Neural cell (in vitro differentiated cells): ENCODE data around the gene OR2AT4. TPM values are rescaled to one million over a fixed set of nuclear protein-coding genes. Genes with fewer than 3 reads are reported as not detected.

Source experiments
- H2AFZ ChIP-seq: fragments of 200-600, 300-800 bp; sonication (generic), shearing (Covaris generic); 2 replicates; pipeline ENCODE4 v1.6.0; 2014; ENCODE audit warnings: low read depth, mild to moderate bottlenecking, antibody characterized with exemption, low read length, moderate library complexity
- H3F3A ChIP-seq: fragments of 200-600 bp; shearing (Covaris generic); 2 replicates; pipeline ENCODE4 v1.6.1; 2016; ENCODE audit warnings: mild to moderate bottlenecking, moderate library complexity, mixed read lengths, antibody characterized with exemption, low read length; ENCODE audit not compliant: insufficient read depth, poor library complexity, severe bottlenecking
- H3K27ac ChIP-seq: fragments of 200-600, 300-800 bp; sonication (generic), shearing (Covaris generic); 2 replicates; pipeline ENCODE4 v1.5.1; 2014; ENCODE audit warnings: mild to moderate bottlenecking, low read length, moderate library complexity
- H3K27me3 ChIP-seq: fragments of 300-800, 200-600 bp; sonication (generic), shearing (Covaris generic); 2 replicates; pipeline ENCODE4 v1.6.0; 2014; ENCODE audit warnings: mild to moderate bottlenecking, low read depth, low read length, moderate library complexity; ENCODE audit not compliant: insufficient read depth
- H3K36me3 ChIP-seq: fragments of 300-800, 200-600 bp; sonication (generic), shearing (Covaris generic); 2 replicates; pipeline ENCODE4 v1.5.1; 2014; ENCODE audit warnings: mild to moderate bottlenecking, antibody characterized with exemption, low read length, moderate library complexity; ENCODE audit not compliant: insufficient read depth
- H3K4me2 ChIP-seq: fragments of 300-800, 200-600 bp; sonication (generic), shearing (Covaris generic); 2 replicates; pipeline ENCODE4 v1.6.0; 2014; ENCODE audit warnings: mild to moderate bottlenecking, low read length
- H3K4me3 ChIP-seq: fragments of 300-800, 200-600 bp; sonication (generic), shearing (Covaris generic); 2 replicates; pipeline ENCODE4 v1.5.1; 2014; ENCODE audit warnings: mild to moderate bottlenecking, low read length, moderate library complexity
- H3K79me2 ChIP-seq: fragments of 200-600 bp; shearing (Covaris generic); replicated peaks from 2 replicates; pipeline ENCODE4 v1.6.0; 2014; ENCODE audit warnings: mild to moderate bottlenecking, low read length, moderate library complexity; ENCODE audit not compliant: insufficient read depth
- H3K9ac ChIP-seq: fragments of 300-800, 200-600 bp; sonication (generic), shearing (Covaris generic); 2 replicates; pipeline ENCODE4 v1.6.1; 2016; ENCODE audit warnings: mild to moderate bottlenecking, low read length, mixed read lengths
- H3K9me2 ChIP-seq: fragments of 200-600 bp; shearing (Covaris generic); 2 replicates; pipeline ENCODE4 v1.6.1; 2016; ENCODE audit warnings: mild to moderate bottlenecking, low read length, mixed read lengths; ENCODE audit not compliant: insufficient read depth
- H3K9me3 ChIP-seq: fragments of 200-600, 300-800 bp; sonication (generic), shearing (Covaris generic); 2 replicates; pipeline ENCODE4 v1.6.1; 2016; ENCODE audit warnings: mild to moderate bottlenecking, mixed run types, low read length, moderate library complexity, mixed read lengths
- H4K20me1 ChIP-seq: fragments of 200-600 bp; shearing (Covaris generic); 2 replicates; pipeline ENCODE4 v1.6.1; 2016; ENCODE audit warnings: mild to moderate bottlenecking, mixed run types; ENCODE audit not compliant: insufficient read depth
- CTCF ChIP-seq: fragments of 450-650 bp; IDR thresholded peaks from 2 replicates; pipeline ENCODE4 v1.5.1; 2014; ENCODE audit warnings: antibody characterized with exemption, mild to moderate bottlenecking, moderate library complexity; ENCODE audit not compliant: poor library complexity, severe bottlenecking
- EP300 ChIP-seq: fragments of 450-650 bp; conservative IDR thresholded peaks from 2 replicates; pipeline ENCODE4 v1.6.1; 2014; ENCODE audit warnings: antibody characterized with exemption, mild to moderate bottlenecking, moderate library complexity; ENCODE audit not compliant: poor library complexity, severe bottlenecking
- EZH2 ChIP-seq: fragments of 200-600, 300-800 bp; shearing (Covaris generic), sonication (generic); IDR thresholded peaks from 2 replicates; pipeline ENCODE4 v1.6.1; 2014; ENCODE audit warnings: antibody characterized with exemption, low read length, borderline replicate concordance, mild to moderate bottlenecking; ENCODE audit not compliant: insufficient read depth, poor library complexity, severe bottlenecking
- MXI1 ChIP-seq: fragments of 450-650 bp; conservative IDR thresholded peaks from 2 replicates; pipeline ENCODE4 v1.6.1; 2014; ENCODE audit warnings: antibody characterized with exemption, mild to moderate bottlenecking; ENCODE audit not compliant: poor library complexity, severe bottlenecking
- POLR2AphosphoS5 ChIP-seq: IDR thresholded peaks from 2 replicates; pipeline ENCODE4 v1.6.1; 2012
- RAD21 ChIP-seq: fragments of 450-650 bp; conservative IDR thresholded peaks from 2 replicates; pipeline ENCODE4 v1.6.1; 2014; ENCODE audit warnings: antibody characterized with exemption, mild to moderate bottlenecking, moderate library complexity
- REST ChIP-seq: IDR thresholded peaks from 2 replicates; pipeline ENCODE4 v1.6.1; 2012; ENCODE audit warnings: borderline replicate concordance
- SMC3 ChIP-seq: fragments of 450-650 bp; conservative IDR thresholded peaks from 2 replicates; pipeline ENCODE4 v1.6.1; 2014; ENCODE audit warnings: antibody characterized with exemption, mild to moderate bottlenecking, moderate library complexity; ENCODE audit not compliant: poor library complexity
- TAF1 ChIP-seq: IDR thresholded peaks from 2 replicates; pipeline ENCODE4 v1.6.1; 2012; ENCODE audit warnings: low read depth
- polyA plus RNA-seq: library from polyadenylated mRNA; depleted of rRNA; stranded (reverse); fragments of >200 nt; gene quantifications from 2 replicates; pipeline ENCODE4 v1.2.3, GENCODE V29; 2014

OR2AT4 gene
- polyA plus RNA-seq, 1 donor from 2014 or later, result not detected

GRCh38 chr11:75126564-75126963 is 29.9 kb upstream of the OR2AT4 start:
- Histone ChIP-seq H2AFZ (no peak overlapping the region), H3K4me3 (no peak overlapping the region), H3K79me2 (no peaks in the 10 kb centered on the region), H3K36me3 (no peaks in the 10 kb centered on the region), H3K9ac (no peak overlapping the region), H4K20me1 (no peaks in the 10 kb centered on the region), H3F3A (no peaks in the 10 kb centered on the region), H3K9me2 (no peaks in the 10 kb centered on the region), H3K27ac (no peak overlapping the region), H3K4me2 (no peak overlapping the region), H3K9me3 (no peaks in the 10 kb centered on the region), H3K27me3 (no peaks in the 10 kb centered on the region)
- no peak for TF ChIP-seq RAD21

GRCh38 chr11:75118577-75118976 is 21.9 kb upstream of the OR2AT4 start:
- Histone ChIP-seq H3K9me2 (no peaks in the 10 kb centered on the region), H2AFZ (no peak overlapping the region), H3K36me3 (no peaks in the 10 kb centered on the region), H3K27ac (no peak overlapping the region), H3K79me2 (no peaks in the 10 kb centered on the region), H3F3A (no peaks in the 10 kb centered on the region), H3K9me3 (no peaks in the 10 kb centered on the region), H3K9ac (no peak overlapping the region), H4K20me1 (no peaks in the 10 kb centered on the region), H3K27me3 (no peaks in the 10 kb centered on the region), H3K4me3 (no peak overlapping the region), H3K4me2 (no peak overlapping the region)
- TF ChIP-seq POLR2AphosphoS5 (no peak), CTCF (no peak), RAD21 (no peak), SMC3 (no peak), MXI1 (no peak), TAF1 (no peak), REST (no peak), EP300 (no peak), EZH2 (no peak)

GRCh38 chr11:75114465-75114864 is 17.8 kb upstream of the OR2AT4 start:
- Histone ChIP-seq H3K9me3 (no peaks in the 10 kb centered on the region), H3K9ac (no peak overlapping the region), H4K20me1 (no peaks in the 10 kb centered on the region), H3K36me3 (no peaks in the 10 kb centered on the region), H3K4me2 (no peak overlapping the region), H3K27me3 (no peaks in the 10 kb centered on the region), H3F3A (no peaks in the 10 kb centered on the region), H3K9me2 (no peaks in the 10 kb centered on the region), H3K27ac (no peak overlapping the region), H3K4me3 (no peak overlapping the region), H3K79me2 (no peaks in the 10 kb centered on the region), H2AFZ (no peak overlapping the region)
- TF ChIP-seq RAD21 (no peak), REST (no peak), EZH2 (no peak), SMC3 (no peak), CTCF (no peak), EP300 (no peak), TAF1 (no peak), POLR2AphosphoS5 (no peak), MXI1 (no peak)
